HEK293 (cell line): Measurements from ENCODE around the gene KRT9.

Source experiments
- SCRT2 ChIP-seq: fragments of 450-650 bp; formaldehyde crosslinking; IDR thresholded peaks from 2 replicates; pipeline ENCODE4 v1.5.1; 2016; ENCODE audit warnings: missing biosample characterization, missing genetic modification characterization
- ZBTB1 ChIP-seq: fragments of 450-650 bp; formaldehyde crosslinking; IDR thresholded peaks from 2 replicates; pipeline ENCODE4 v1.5.1; 2016; ENCODE audit warnings: missing biosample characterization, missing genetic modification characterization
- ZNF221 ChIP-seq: fragments of 450-650 bp; formaldehyde crosslinking; IDR thresholded peaks from 2 replicates; pipeline ENCODE4 v1.5.1; 2017; ENCODE audit warnings: missing biosample characterization, missing genetic modification characterization, borderline replicate concordance
- ZNF76 ChIP-seq: fragments of 450-650 bp; formaldehyde crosslinking; IDR thresholded peaks from 2 replicates; pipeline ENCODE4; 2016; ENCODE audit warnings: low read depth, missing biosample characterization, missing genetic modification characterization, borderline replicate concordance
- TF ChIP-seq, protein P1 (sequence below): fragments of 450-650 bp; formaldehyde crosslinking; IDR thresholded peaks from 2 replicates; pipeline ENCODE4 v1.5.1; 2016; ENCODE audit warnings: missing biosample characterization, missing genetic modification characterization

DNA sequence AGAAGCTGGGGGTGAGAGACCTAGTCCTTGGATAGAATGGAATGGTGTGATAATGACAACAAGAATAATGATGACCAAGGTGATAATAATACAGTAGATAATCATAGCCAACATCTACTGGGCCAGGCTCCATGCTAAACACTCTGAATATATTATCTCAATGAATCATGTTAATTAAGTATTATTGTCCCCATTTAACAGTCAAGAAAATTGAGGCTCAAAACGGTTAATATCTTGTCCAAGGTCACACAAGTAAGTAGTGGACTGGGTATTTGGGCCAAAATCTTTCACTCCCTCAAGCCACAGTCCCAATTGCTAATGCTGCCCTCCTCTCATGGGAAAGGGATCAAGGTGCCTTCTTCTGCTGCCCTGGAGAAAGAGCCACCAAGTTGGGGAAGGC is 39.9 kb downstream of the KRT9 start:
- TF ChIP-seq, protein P1, sequence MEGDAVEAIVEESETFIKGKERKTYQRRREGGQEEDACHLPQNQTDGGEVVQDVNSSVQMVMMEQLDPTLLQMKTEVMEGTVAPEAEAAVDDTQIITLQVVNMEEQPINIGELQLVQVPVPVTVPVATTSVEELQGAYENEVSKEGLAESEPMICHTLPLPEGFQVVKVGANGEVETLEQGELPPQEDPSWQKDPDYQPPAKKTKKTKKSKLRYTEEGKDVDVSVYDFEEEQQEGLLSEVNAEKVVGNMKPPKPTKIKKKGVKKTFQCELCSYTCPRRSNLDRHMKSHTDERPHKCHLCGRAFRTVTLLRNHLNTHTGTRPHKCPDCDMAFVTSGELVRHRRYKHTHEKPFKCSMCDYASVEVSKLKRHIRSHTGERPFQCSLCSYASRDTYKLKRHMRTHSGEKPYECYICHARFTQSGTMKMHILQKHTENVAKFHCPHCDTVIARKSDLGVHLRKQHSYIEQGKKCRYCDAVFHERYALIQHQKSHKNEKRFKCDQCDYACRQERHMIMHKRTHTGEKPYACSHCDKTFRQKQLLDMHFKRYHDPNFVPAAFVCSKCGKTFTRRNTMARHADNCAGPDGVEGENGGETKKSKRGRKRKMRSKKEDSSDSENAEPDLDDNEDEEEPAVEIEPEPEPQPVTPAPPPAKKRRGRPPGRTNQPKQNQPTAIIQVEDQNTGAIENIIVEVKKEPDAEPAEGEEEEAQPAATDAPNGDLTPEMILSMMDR (tag by site-specific recombination) = no peak
- TF ChIP-seq ZBTB1 (tag by site-specific recombination) (no peak), ZNF76 (no peak), SCRT2 (tag by site-specific recombination) (no peak), ZNF221 (no peak)
